Stimulated activated CD4-positive, alpha-beta T cell treated with anti-CD3 and anti-CD28 coated beads, Interleukin-4, amount 100 ng/mL, for 24 hours (primary cell): ENCODE measurements around the gene HARBI1.

Experiments used
- DNase-seq: peaks from one replicate; pipeline ENCODE4 v3.0.0-alpha.2; 2020

Gene HARBI1

DNA sequence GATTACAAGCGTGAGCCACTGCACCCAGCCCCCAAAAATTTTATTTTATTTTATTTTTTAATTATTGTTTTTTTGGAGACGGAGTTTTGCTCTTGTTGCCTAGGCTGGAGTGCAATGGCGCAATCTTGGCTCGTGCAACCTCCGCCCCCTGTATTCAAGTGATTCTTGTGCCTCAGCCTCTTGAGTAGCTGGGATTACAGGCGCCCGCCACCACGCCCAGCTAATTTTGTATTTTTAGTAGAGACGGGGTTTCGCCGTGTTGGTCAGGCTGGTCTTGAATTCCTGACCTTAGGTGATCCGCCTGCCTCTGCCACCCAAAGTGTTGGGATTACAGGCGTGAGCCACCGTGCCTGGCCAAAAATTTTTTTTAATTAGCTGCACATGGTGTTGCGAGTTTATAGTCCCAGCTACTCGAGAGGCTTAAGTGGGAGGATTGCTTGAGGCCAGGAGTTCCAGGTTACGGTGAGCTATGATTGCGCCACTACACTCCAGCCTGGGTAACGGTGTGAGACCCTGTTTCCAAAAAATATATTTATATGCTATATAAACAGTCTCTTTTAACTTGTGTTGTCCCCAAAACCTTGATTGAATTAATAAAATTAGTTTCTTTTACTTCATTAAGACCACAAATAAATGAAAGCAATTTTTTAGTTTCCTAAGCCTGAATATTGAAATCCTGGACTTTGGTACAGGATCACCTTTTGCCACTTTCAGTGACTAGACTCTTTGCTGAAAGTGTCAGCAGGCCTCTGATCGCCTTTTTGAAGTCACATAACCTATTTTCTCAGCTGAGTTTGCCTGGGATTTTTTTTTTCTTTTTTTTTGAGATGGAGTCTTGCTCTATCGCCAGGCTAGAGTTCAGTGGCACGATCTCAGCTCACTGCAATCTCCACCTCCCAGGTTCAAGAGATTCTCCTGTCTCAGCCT lies 16.5 kb upstream of the HARBI1 start:
- DNase-seq, result no peak

- no peak for DNase-seq
Measured at GRCh38 chr11:46632502-46632901, 15.5 kb upstream of the HARBI1 start.

DNA sequence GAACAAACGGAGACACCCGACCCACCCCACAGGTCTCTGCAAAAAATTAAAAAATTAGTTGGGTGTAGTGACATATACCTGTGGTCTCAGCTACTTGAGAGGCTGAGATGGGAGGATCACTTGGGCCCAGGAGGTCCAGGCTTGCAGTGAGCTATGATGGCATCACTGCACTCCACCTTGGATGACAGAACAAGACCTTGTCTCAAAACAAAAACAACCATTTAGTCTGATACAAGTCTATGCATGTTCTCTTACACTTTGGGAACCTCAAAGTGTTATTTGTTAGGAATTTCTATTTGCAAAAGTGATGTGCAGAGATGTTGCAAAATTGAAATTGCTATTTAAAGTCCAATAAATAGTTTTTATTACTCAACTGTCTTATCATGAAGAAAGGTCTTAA lies 14.6 kb upstream of the HARBI1 start:
- no peak for DNase-seq

DNA sequence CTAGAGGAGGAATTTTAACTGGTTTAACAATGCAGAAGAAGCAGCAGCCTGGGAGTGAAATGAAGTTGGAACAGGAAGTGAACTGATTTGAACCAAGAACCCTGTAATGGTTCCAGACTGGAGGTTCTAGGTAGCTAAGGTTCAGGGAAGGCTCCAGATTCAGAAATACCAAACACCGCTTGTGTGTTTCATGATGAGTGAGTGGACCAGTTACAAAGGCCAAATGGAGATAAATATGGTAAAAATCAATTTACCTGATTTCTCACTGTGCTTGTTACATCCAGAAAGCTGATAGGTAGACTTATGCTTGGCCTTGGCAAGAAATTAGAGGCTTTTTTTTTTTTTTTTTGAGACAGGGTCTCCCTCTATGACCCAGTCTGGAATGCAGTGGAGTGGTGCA lies 13.2 kb upstream of the HARBI1 start:
- no peak for DNase-seq

DNA sequence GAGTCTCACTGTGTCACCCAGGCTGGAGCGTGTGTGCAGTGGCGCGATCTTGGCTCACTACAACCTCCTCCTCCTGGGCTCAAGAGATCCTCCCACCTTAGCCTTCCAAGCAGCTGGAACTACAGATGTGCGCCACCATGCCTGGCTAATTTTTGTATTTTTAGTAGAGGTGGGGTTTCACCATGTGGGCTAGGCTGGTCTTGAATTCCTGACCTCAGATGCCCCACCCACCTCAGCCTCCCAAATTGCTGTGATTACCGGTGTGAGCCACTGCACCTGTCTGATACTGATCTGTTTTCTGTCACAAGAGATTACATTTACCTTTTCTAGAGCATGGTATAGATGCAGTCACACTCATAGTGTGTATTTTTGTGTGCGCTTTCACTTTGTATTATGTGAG lies 11.9 kb upstream of the HARBI1 start:
- DNase-seq, result no peak

DNA sequence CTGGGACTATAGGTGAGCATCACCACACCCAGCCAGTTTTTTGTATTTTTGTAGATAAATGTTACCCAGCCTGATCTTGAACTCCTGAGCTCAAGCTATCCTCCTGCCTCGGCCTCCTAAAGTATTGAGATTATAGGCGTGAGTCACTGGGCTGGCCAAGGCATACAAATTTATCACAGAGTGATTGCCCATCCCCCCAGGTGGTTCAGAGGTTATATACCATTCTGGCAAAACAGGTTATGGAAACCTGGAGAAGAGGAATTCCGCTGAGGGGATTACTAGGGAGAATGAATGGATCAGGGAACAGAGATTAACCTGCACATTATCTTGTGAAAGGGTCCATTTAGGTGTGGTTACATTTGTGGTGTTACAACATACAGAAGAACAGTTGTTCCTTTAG lies 8.4 kb upstream of the HARBI1 start:
- DNase-seq, result no peak

DNA sequence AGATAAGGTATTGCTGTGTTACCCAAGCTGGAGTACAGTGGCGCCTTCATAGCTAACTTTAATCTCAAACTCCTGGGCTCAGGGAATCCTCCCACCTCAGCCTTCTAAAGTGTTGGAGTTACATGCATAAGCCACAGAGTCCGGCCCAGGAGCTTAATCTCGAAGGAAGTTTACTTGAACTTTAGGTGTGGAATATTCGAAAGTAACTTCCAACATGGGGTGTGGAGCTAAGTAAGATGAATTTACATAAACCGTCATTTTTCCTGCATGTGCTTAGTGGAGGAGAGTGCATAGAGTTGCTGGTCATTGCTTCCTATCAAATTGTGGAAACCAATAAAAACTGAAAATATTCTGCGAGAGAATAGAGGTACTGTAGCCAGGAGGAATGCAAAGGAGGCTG lies 1.8 kb upstream of the HARBI1 start:
- DNase-seq, result no peak

DNA sequence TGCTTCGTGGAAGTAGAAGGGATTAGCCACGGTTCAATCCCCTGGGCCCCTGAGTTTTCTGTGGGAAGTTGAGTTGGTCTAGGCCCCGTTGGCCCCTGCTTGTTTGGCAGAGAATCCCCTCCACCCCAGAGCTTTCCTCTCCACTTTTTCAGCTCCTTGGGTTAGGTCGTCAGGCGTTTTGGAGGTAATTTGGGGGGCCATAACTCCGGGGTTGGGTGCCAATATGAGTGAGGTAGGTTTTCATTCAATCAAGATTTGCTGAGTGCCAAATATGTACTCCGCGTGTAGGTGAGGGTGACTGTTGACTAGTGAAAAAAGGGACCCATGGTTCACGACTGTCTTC lies 916 bp upstream of the HARBI1 start:
- DNase-seq, result no peak

DNA sequence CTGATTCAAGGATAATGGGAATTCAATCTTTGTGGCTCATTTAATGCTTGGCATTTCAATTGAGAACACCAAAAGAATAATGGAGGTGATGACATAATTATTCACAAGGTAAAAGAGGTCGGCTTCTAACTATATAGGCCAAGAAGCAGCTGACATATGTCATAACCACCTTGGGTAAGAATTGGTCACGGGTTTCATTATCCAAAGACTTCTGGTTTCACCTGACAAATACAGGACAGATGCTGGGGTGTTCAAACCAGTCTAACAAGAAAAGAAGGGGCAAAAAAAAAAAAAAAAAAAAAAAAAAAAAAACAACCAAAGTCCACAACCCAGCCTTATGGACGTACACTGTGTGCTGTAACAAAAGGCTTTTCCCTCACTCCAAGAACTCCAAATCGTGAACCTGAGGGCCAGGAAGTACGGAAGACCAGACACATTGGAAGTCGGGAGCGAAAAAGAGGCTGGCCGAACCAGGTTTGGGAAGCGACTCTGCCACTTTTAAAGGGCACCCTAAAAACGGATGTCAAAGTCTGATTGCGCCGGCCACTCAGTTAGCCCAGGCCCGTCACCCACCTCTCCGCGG lies 385 bp downstream of the HARBI1 start:
- no peak for DNase-seq

DNA sequence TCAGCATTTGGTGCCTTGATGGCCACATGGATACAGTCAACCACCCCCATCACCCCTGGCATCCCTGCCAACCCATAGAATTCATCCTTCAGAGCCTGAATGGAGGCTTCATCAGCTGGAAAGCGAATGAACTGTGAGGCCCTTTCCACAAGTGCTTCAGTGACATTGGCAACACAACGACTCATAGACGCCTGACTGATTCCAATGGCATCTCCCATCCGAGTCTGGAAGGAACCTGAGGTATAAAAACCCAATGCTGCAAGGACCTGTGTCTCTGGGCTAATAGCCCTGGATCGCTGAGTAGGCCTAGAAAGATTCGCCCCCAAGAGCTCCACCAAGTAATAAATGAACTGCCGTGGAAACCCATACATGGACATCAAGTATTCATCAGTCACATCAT lies 1.3 kb downstream of the HARBI1 start:
- no peak for DNase-seq

- DNase-seq, result no peak
Measured at GRCh38 chr11:46612326-46612725, 4.7 kb downstream of the HARBI1 start.

DNA sequence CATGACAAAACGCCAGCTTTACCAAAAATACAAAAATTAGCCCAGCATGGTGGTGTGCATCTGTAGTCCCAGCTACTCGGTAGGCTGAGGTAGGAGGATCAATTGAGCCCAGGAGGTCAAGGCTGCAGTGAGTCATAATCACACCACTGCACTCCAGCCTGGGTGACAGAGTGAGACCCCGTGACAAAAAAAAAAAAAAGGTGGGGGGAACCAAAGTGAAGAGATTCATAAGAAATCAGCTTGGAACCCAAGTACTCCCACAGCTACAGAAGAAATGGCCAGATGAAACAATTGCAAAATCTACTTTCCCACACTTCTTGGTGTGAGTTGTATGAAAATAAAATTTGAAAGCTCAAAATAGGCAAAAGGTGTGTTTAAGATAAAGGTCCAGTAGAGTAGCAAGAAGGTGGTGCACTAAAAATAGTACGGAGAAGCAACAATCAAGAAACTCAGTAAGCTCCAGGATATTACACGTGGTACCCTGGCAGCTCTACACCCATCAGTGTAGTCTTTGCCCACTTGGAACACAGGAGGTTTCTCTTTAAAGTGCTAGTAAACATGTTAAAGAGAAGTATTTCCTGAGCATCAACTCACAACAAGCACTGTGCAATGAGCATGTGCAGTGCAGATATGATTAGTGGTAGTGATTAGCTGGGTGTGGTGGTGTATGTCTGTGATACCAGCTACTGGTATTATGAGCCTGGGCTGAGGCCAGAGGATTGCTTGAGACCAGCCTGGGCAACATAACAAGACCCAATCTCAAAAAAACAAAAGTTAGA lies 5.3 kb downstream of the HARBI1 start:
- DNase-seq, result no peak

DNA sequence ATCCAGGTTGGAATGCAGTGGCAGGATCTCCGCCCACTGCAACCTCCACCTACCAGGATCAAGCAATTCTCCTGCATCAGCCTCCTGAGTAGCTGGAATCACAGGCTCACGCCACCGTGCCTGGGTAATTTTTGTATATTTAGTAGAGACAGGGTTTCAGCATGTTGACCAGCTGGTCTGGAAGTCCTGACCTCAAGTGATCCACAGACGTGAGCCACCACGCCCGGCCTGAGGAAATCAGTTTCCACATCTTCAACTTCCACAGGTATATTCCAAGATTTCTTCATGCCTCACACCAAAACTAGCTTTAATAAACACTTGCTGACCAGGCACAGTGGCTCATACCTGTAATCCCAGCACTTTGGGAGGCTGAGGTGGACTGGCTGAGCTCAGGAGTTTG lies 7.6 kb downstream of the HARBI1 start:
- DNase-seq, result no peak

GRCh38 chr11:46607516-46607915 lies 9.5 kb downstream of the HARBI1 start:
- DNase-seq, result no peak

- DNase-seq, result no peak
Measured at GRCh38 chr11:46604796-46605195, 12.2 kb downstream of the HARBI1 start.

GRCh38 chr11:46603704-46604308 lies 13.2 kb downstream of the HARBI1 start:
- DNase-seq, result no peak

DNA sequence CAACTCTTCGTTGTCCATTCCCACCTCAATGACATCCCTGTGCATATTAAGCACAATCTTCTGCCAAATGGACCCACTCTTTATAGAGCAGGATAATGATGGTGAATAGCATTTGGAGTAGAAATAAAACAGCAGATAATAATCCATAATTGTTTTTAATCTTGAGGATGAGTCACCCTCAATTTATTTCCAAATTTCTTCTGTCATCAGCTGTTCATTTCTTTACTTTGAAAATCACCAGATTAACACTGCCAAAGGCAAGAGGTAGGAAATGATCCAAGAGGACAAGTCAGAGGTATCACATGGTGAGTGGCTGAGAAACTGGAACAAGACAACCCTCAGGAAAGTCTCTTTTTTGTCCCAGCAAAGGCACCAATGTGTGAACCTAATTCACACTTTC lies 15.9 kb downstream of the HARBI1 start:
- DNase-seq, result no peak

DNA sequence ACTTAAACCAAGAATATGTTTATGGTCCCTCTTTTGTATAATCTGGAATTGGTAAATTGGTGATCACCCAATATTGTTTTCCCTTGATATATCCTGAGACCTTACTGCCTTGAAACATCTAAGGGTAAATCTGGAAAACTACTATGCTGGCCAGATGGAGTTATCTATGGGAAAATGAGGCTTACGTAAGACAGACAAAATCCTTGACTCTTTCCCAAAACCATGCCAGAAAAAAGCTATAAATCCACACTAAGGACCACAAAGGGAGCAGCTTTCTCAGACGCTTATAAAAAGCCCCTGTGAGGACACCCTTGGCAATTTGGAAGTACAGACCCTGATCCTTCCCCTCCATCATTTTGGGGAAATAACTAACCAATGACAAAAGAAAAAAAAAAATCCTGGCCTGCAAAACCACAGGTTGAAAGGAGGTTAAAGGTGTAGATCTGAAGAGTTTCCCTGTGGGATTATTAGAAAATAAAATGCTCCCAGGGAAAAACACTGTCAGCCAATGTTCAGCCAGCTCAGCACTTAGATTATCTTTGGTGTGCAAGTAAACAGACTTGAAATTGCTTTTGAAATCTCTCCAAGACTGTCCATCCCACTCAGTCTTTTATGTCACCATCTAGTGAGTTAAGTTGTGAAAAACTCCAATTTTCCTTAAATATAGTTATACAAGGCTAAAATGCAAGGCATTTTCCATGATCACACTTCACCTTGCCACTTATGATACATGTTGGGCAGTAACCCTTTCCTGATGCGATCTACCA lies 16.6 kb downstream of the HARBI1 start:
- DNase-seq, result no peak

DNA sequence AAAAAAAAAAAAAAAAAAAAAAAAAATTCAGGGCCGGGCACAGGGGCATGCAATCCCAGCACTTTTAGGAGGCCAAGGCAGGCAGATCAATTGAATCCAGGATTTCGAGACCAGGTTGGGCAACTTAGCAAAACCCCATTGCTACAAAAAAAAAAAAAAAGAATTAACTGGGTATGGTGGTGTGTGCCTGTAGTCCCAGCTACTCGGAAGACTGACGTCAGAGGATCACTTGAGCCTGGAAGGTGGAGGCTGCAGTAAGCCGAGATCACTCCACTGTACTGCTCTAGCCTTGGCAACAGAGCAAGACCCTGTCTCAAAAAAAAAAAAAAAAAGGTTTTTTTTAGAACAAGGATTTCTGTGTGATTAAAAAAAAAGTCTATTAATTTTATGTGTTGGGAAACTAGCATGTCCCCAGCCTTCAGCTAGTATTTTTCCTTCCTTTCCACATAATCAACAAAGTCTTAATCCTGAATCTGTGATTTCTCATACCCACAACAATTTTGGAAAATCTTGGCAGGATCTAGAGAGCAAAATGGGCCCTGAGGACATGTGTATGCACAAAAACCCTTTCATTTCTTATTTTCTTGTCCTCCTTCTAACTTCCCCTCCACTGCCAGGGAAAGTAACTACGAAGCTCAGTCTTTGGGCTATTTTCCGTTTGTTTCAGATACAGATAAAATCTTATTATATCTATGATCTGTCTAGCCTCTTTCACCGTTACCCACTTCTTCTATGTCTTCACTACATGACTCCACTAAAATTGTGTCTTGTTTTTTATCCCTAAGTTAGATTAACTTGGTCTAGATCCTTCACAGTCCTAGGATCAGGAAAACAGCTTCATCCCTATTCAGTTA lies 17.5 kb downstream of the HARBI1 start:
- DNase-seq, result no peak

- no peak for DNase-seq
Measured at GRCh38 chr11:46597609-46598219, 19.3 kb downstream of the HARBI1 start.

DNA sequence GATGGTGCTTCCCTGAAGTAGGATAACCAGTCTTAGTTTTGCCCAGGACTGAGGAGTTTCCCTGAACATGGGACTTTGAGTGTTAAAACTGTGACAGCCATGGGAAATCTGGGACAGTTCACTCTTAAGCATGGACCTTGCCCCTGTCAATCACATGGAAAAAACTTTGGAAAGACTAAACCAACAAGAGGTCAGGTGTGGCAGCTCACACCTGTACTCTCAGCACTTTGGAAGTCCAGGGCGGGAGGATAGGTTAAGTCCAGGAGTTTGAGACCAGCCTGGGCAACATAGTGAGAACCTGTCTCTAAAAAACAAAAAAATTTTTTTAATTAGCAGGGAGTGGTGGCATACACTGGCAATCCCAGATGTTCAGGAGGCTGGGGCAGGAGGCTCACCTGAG lies 19.9 kb downstream of the HARBI1 start:
- DNase-seq, result no peak
